H1 (cell line): ENCODE measurements around the gene FA2H. TPM values are rescaled to one million over a fixed set of nuclear protein-coding genes. Genes with fewer than 3 reads are reported as not detected.

Experiments used
- EP300 ChIP-seq, 2 experiments: IDR thresholded peaks; 1 replicate in 1 of 2; 2 replicates in 1 of 2; pipeline ENCODE4 v1.6.1; 2011 to 2012; ENCODE audit warnings: low read depth in 2 of 2, low read length in 2 of 2, mild to moderate bottlenecking in 2 of 2, borderline replicate concordance in 1 of 2, inconsistent platforms in 1 of 2, moderate library complexity in 1 of 2
- polyA plus RNA-seq, 7 experiments: library from polyadenylated mRNA; depleted of rRNA in 3 of 7; stranded (reverse) in 5 of 7; unstranded in 2 of 7; fragments of >200 nt in 5 of 7; fragments of 200-250 nt in 2 of 7; gene quantifications; 1 replicate in 5 of 7; 2 replicates in 1 of 7; 4 replicates in 1 of 7; pipeline versions ENCODE4 v1.2.1 to v1.2.3, GENCODE V29; 2011 to 2013; ENCODE audit warnings: missing spikeins in 2 of 7, mixed read lengths in 2 of 7
- total RNA-seq: library from RNA; stranded (reverse); fragmentation: NEBNext Ultra II Directional; extraction: Animal tissue kit (Norgen Biotek cat#: 25700); gene quantifications from 2 replicates; pipeline ENCODE4 v1.2.1, GENCODE V29; 2021

Gene FA2H
- total and polyA plus RNA-seq, 2 of the 8 experiments (the other 6 are each of a cell fraction or from before 2014, with no cell fraction given): 2.1 to 2.5 TPM

DNA sequence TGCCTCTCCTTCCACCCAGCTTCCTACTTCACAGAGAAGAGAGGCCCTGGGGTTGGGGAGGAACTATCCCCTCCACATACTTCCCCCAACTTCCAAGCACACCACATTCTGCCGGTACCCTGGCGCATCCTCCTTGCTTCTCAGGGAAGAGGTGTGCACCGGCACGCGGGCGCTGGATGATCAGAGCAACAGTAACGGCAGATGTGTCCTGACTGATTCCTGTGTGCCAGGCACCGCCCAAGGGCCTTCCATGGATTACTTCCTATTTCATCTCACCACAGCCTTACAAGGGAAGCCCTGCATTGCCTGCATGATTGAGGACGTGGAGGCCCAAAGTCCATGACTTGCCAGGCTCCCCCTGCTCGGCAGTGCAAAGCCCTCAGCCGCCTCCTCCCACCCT is 52.9 kb downstream of the FA2H start (continued):
- no peak for TF ChIP-seq EP300 (IDR thresholded peaks at IDR 0.05; ENCODE audit: borderline replicate concordance in 1 of 2, low read depth in 2 of 2, low read length in 2 of 2)
- TF ChIP-seq, all 59 proteins: peak for 0
